Measurements from ENCODE around the gene CTBP2.

CTBP2 gene

GRCh38 chr10:125149036-125149679 is 11.2 kb downstream of the CTBP2 start:
- no peak overlapping the region for H3K4me3 ChIP-seq (ENCODE audit: insufficient read depth, low read length, poor library complexity, severe bottlenecking)
- H3K79me2 ChIP-seq (ENCODE audit: insufficient read depth, low read length) = no peaks in the 10 kb centered on the region
- no peak for TF ChIP-seq EZH2phosphoT487 (conservative IDR thresholded peaks at IDR 0.05; ENCODE audit: low read length)
- no peak for TF ChIP-seq CTCF (IDR thresholded peaks at IDR 0.05; ENCODE audit: insufficient read depth, low read length, poor library complexity, severe bottlenecking)
- H2AFZ ChIP-seq (ENCODE audit: low read depth, low read length, severe bottlenecking) = no peak overlapping the region
- no peaks in the 10 kb centered on the region for H3K9me3 ChIP-seq (ENCODE audit: insufficient read depth, low read length)
- H3K9me2 ChIP-seq (replicated peaks; ENCODE audit: insufficient read depth, low read length) = no peaks in the 10 kb centered on the region
- H3K36me3 ChIP-seq (ENCODE audit: low read length) = no peaks in the 10 kb centered on the region
- H3K27me3 ChIP-seq (ENCODE audit: low read length) = no peaks in the 10 kb centered on the region
- H3K27ac ChIP-seq (ENCODE audit: low read depth, low read length) = no peak overlapping the region
- H4K20me1 ChIP-seq (ENCODE audit: low read depth, low read length) = no peaks in the 10 kb centered on the region
- H3K4me2 ChIP-seq (ENCODE audit: low read depth, low read length, poor library complexity, severe bottlenecking) = no peak overlapping the region
- H3F3A ChIP-seq (ENCODE audit: insufficient read depth) = no peaks in the 10 kb centered on the region
- H3K9ac ChIP-seq (ENCODE audit: low read length) = no peak overlapping the region

- Histone ChIP-seq H3K79me2 (ENCODE audit: insufficient read depth, low read length) (no peaks in the 10 kb centered on the region), H3K9me2 (replicated peaks; ENCODE audit: insufficient read depth, low read length) (no peaks in the 10 kb centered on the region), H4K20me1 (ENCODE audit: low read depth, low read length) (no peaks in the 10 kb centered on the region), H3K9ac (ENCODE audit: low read length) (no peak overlapping the region), H3K36me3 (ENCODE audit: low read length) (no peaks in the 10 kb centered on the region), H2AFZ (ENCODE audit: low read depth, low read length, severe bottlenecking) (no peak overlapping the region), H3K4me3 (ENCODE audit: insufficient read depth, low read length, poor library complexity, severe bottlenecking) (no peak overlapping the region), H3K4me2 (ENCODE audit: low read depth, low read length, poor library complexity, severe bottlenecking) (no peak overlapping the region), H3K27me3 (ENCODE audit: low read length) (no peaks in the 10 kb centered on the region), H3K9me3 (ENCODE audit: insufficient read depth, low read length) (no peaks in the 10 kb centered on the region), H3K27ac (ENCODE audit: low read depth, low read length) (no peak overlapping the region), H3F3A (ENCODE audit: insufficient read depth) (no peaks in the 10 kb centered on the region)
- no peak for TF ChIP-seq EZH2phosphoT487 (conservative IDR thresholded peaks at IDR 0.05; ENCODE audit: low read length)
- TF ChIP-seq CTCF (IDR thresholded peaks at IDR 0.05; ENCODE audit: insufficient read depth, low read length, poor library complexity, severe bottlenecking) = no peak
Measured at GRCh38 chr10:125148528-125148927, 11.8 kb downstream of the CTBP2 start.

- Histone ChIP-seq H3K79me2 (ENCODE audit: insufficient read depth, low read length) (no peaks in the 10 kb centered on the region), H4K20me1 (ENCODE audit: low read depth, low read length) (no peaks in the 10 kb centered on the region), H3K9me3 (ENCODE audit: insufficient read depth, low read length) (no peaks in the 10 kb centered on the region), H3F3A (ENCODE audit: insufficient read depth) (no peaks in the 10 kb centered on the region), H3K27ac (ENCODE audit: low read depth, low read length) (no peak overlapping the region), H3K4me3 (ENCODE audit: insufficient read depth, low read length, poor library complexity, severe bottlenecking) (no peak overlapping the region), H2AFZ (ENCODE audit: low read depth, low read length, severe bottlenecking) (no peak overlapping the region), H3K9me2 (replicated peaks; ENCODE audit: insufficient read depth, low read length) (no peaks in the 10 kb centered on the region), H3K9ac (ENCODE audit: low read length) (no peak overlapping the region), H3K27me3 (ENCODE audit: low read length) (no peaks in the 10 kb centered on the region), H3K4me2 (ENCODE audit: low read depth, low read length, poor library complexity, severe bottlenecking) (no peak overlapping the region), H3K36me3 (ENCODE audit: low read length) (no peaks in the 10 kb centered on the region)
- TF ChIP-seq CTCF (IDR thresholded peaks at IDR 0.05; ENCODE audit: insufficient read depth, low read length, poor library complexity, severe bottlenecking) = no peak
- no peak for TF ChIP-seq EZH2phosphoT487 (conservative IDR thresholded peaks at IDR 0.05; ENCODE audit: low read length)
Measured at GRCh38 chr10:125147971-125148439, 12.4 kb downstream of the CTBP2 start.
